CD4-positive, alpha-beta T cell treated with Interleukin-21 for 1 hour (primary cell): ENCODE measurements around the gene DTWD2.
"Not testable (repeated sequence)": the region's sequence is repeated elsewhere in the genome, so short reads cannot be mapped to it uniquely, and the experiment has no call there.

Experiments used
- DNase-seq: peaks from one replicate; pipeline ENCODE4 v3.0.0-alpha.2; 2020

The DTWD2 gene

DNA sequence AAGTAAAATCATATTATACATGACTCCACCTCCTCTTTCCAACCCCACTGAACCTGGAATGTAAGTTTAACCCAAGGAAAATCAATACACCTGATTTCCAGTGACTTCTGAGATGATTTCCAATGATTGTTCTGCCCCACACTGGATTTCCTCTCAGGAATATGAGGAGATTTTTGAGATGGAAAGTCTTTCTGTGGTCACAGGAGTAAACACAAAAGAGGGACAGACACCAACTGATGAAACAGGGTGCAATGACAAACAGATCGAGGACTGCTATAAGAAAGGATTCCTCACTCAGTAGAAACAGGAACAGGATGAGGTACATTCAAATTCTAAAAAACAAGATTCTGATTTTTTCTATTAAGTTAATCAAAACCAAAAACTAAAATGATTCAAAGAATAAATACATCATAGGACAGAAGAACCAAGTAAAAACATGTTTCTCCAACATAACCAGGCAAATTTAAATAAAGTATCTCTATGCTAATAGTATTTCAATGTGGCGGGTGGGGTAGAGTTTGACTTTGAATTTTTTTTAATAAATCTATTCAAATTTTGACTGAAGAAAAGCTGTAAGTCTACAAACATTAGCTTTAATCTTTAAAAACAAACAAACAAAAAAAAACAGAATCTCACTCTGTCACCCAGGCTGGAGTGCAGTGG lies 42.1 kb downstream of the DTWD2 start:
- no peak for DNase-seq

DNA sequence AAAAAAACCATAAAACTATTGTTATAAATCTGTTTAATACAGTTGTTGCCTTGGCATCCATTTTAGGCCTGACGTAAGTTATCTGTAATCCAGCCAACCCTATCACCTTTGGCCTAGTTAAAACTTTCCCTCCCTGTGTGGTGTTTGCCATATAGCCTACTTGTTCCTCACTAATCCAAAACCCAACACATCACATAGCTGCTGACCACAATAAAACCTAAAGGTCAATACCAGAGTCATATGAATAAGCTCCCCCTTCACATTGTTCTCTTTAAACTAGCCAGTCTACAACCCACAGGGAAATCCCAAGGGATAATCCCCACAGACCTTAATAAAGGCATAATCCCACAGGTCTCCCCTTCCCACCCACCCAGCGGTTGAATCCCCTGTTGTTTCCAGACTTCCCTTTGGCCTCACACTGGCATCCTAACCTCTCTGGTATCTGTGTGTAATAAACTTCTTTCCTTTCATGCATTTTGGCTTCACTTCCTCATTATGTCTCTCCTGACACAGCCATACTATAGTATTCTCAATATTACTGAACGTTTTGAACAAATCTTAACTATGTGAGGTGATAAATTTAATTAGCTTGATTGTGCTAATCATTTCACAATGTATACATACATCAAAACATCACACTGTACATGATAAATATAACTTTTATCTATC lies 50.8 kb downstream of the DTWD2 start:
- no peak for DNase-seq

DNA sequence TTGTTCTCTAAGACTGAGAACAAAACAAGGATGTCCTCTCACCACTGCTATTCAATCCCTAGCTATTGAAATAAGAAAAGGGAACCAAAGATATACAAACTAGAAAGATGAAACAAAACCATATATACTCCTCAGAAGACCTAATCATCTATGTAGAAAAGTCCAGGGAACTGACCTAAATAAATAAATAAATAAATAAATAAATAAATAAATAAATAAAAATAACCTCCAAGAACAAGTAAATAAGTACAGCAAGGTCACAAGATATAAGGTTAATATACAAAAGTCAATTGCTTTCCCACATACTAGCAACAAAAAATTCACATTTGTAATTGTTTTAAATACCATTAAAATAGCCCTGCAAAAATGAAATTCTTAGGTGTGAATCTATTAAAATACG lies 54.6 kb downstream of the DTWD2 start:
- DNase-seq = no peak

- no peak for DNase-seq
These were observed 56.8 kb downstream of the DTWD2 start for GRCh38 chr5:118931564-118931963.

GRCh38 chr5:118924006-118924389 lies 64.3 kb downstream of the DTWD2 start:
- DNase-seq = no peak

- DNase-seq = no peak
These were observed 64.9 kb downstream of the DTWD2 start for GRCh38 chr5:118923295-118924005.

GRCh38 chr5:118921866-118922265 lies 66.5 kb downstream of the DTWD2 start:
- DNase-seq = no peak

DNA sequence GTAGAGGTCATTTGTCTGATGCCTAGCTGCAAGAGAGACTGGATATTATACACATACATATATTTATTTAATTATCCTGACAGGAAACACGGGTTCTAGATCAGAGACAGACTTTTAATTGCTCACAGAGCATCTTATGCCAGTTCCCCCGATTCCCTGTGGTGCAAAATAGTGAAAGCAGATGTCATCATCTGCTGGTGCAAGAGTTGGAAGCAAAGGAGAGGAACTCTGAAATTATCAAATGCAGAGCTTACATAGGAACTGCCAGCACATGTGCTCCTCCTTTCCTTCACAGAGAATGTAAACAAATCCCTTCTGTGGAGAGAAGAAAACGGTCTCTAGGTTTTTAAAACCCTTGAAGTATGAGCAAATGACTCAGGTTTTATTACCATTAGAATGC lies 69.3 kb downstream of the DTWD2 start:
- no peak for DNase-seq

- no peak for DNase-seq
These were observed 70.1 kb downstream of the DTWD2 start for GRCh38 chr5:118918232-118918631.

DNA sequence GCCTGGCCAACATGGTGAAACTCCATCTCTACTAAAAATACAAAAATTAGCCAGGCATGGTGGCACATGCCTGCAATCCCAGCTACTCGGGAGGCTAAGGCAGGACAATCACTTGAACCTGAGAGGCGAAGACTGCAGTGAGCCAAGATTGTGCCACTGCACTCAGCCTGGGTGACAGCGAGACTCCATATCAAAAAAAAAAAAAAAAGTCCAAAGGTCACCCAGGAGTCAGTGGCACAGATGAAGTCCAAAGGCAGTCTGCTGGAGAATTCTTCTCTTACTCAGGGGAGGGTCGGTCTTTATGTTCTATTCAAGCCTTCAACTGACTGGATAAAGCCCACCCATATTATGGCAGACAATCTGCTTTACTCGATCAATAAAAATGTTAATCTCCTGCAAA lies 80.8 kb downstream of the DTWD2 start:
- not testable (repeated sequence) for DNase-seq

GRCh38 chr5:118906947-118907346 lies 81.4 kb downstream of the DTWD2 start:
- DNase-seq = no peak

GRCh38 chr5:118905196-118905595 lies 83.2 kb downstream of the DTWD2 start:
- no peak for DNase-seq

- DNase-seq = no peak
These were observed 85.5 kb downstream of the DTWD2 start for GRCh38 chr5:118902656-118903438.

DNA sequence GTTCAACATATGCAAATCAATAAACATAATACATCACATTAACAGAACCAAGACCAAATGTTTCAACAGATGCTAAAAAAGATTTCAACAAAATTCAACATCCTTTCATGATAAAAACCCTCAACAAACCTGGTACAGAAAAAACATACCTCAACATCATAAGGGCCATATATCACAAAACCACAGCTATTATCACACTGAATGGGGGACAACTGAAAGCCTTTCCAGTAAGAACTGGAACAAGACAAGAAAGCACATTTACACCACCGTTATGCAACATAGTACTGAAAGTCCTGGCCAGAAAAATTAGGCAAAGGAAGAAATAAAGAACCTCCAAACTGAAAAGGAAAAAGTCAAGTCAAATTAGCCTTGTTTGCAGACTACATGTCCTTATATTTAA lies 93.6 kb downstream of the DTWD2 start:
- no peak for DNase-seq

- DNase-seq = no peak
These were observed 97.1 kb downstream of the DTWD2 start for GRCh38 chr5:118891252-118891651.

GRCh38 chr5:118889165-118889564 lies 99.2 kb downstream of the DTWD2 start:
- no peak for DNase-seq

- DNase-seq = no peak
These were observed 99.8 kb downstream of the DTWD2 start for GRCh38 chr5:118888556-118888955.

DNA sequence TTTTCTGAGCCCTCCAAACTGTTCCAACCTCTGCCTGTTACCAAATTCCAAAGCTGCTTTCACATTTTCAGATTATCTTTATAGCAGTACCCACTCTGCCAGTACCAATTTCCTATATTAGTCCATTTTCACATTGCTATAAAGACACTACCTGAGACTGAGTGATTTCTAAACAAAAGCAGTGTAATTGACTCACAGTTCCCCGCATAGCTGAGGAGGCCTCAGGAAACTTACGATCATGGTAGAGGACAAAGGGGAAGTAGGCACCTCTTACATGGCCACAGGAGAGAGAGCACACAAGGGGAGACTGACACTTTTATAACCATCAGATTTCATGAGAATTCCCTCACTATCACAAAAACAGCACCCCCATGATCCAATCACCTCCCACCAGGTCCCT lies 105.0 kb downstream of the DTWD2 start:
- DNase-seq = no peak

DNA sequence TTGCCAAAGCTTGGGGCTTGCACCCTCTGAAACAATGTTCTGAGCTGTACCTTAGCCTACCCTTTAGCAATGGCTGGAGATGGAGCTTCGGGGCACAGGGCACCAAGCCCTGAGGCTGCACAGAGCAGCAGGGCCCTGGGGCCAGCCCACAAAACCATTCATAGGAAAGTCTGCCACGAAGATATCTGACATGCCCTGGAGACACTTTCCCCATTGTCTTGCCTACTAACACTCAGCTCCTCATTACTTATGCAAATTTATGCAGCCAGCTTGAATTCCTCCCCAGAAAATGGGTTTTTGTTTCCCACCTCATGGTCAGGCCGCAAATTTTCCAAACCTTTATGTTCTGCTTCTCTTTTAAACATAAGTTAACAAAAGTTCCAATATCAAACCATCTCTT lies 105.7 kb downstream of the DTWD2 start:
- DNase-seq = no peak

GRCh38 chr5:118876852-118877251 lies 111.5 kb downstream of the DTWD2 start:
- not testable (repeated sequence) for DNase-seq

GRCh38 chr5:118875131-118875530 lies 113.2 kb downstream of the DTWD2 start:
- no peak for DNase-seq

DNA sequence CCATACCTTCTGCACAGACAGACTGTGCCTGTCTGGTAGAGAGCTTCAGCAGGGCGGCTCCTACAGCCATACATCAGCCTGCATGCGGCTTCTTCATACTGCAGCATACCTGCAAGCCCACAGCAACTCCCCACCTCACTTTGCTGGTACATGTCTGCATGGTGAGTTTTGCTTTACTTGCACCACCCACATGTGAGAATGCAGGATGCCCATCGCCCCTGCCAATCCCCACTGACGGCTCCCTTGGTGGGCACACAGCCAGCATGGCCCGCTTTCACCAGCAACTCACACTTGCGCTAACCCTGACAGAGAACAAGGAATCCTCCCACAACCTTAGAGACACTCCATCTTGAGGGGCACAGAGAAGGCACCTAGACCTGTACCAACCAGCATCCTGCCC lies 114.9 kb downstream of the DTWD2 start:
- DNase-seq = no peak

DNA sequence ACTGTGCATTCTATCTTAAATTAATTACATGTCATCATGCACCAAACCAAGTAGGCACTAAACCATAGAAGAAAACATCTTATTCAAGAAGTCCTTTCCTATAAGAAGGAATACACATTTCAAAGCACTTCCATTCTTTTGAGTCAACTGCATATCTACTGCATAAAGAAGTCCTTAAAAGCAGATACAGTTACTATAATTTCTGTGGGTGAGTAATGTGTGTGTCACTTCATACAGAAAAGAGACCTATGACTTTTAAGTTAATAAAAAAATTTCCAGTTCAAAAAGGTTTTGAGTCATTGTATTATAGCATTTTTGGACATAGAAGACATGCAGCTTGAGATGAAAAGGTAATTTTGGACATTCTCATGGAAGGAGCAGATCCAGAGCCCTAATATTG lies 125.0 kb downstream of the DTWD2 start:
- no peak for DNase-seq

GRCh38 chr5:118862596-118862995 lies 125.8 kb downstream of the DTWD2 start:
- DNase-seq = no peak
